HepG2 (cell line): ENCODE results near the gene LIPT1. TPM values are rescaled to one million over a fixed set of nuclear protein-coding genes. Genes with fewer than 3 reads are reported as not detected.

Experiments used
- CBX5 ChIP-seq: sonication (generic); formaldehyde crosslinking; IDR thresholded peaks from 2 replicates; pipeline ENCODE4 v1.4.0; 2020; ENCODE audit warnings: missing genetic modification reagents, borderline replicate concordance
- GATAD1 ChIP-seq: IDR thresholded peaks from 2 replicates; pipeline ENCODE4 v1.6.1; 2016; ENCODE audit warnings: missing genetic modification reagents, missing compliant biosample characterization
- HNF4G ChIP-seq, 2 experiments: sonication (generic) in 1 of 2; formaldehyde crosslinking in 1 of 2; IDR thresholded peaks; 2 replicates each; pipeline versions ENCODE4 v1.4.0 to v1.6.1; 2011 to 2020; ENCODE audit warnings: borderline replicate concordance in 2 of 2, low read depth in 2 of 2, mild to moderate bottlenecking in 2 of 2, low read length in 1 of 2, missing genetic modification reagents in 1 of 2, moderate library complexity in 1 of 2
- KAT7 ChIP-seq: IDR thresholded peaks from 2 replicates; pipeline ENCODE4 v1.6.1; 2018; ENCODE audit warnings: borderline replicate concordance, missing compliant biosample characterization
- NFATC3 ChIP-seq: sonication (generic); formaldehyde crosslinking; IDR thresholded peaks from 2 replicates; pipeline ENCODE4 v1.5.1; 2020; ENCODE audit warnings: mild to moderate bottlenecking, missing genetic modification reagents
- PRMT3 ChIP-seq: sonication (generic); formaldehyde crosslinking; IDR thresholded peaks from 2 replicates; pipeline ENCODE4 v1.8.1; 2022; ENCODE audit warnings: low read depth, mild to moderate bottlenecking, moderate library complexity, missing genetic modification reagents, borderline replicate concordance
- RBAK ChIP-seq: sonication (generic); formaldehyde crosslinking; IDR thresholded peaks from 2 replicates; pipeline ENCODE4 v1.5.1; 2020; ENCODE audit warnings: mild to moderate bottlenecking, missing genetic modification reagents
- ZNF136 ChIP-seq: sonication (generic); formaldehyde crosslinking; IDR thresholded peaks from 2 replicates; pipeline ENCODE4 v1.8.1; 2022; ENCODE audit warnings: low read depth, mild to moderate bottlenecking, moderate library complexity, missing genetic modification reagents
- ZNF138 ChIP-seq: sonication (generic); formaldehyde crosslinking; IDR thresholded peaks from 2 replicates; pipeline ENCODE4 v1.5.0; 2020; ENCODE audit warnings: mild to moderate bottlenecking, low read depth, missing genetic modification reagents
- ZNF713 ChIP-seq: sonication (generic); formaldehyde crosslinking; IDR thresholded peaks from 2 replicates; pipeline ENCODE4 v1.4.0; 2020; ENCODE audit warnings: mild to moderate bottlenecking, missing genetic modification reagents
- ZNF761 ChIP-seq: sonication (generic); formaldehyde crosslinking; conservative IDR thresholded peaks from 2 replicates; pipeline ENCODE4 v1.4.0; 2020; ENCODE audit warnings: mild to moderate bottlenecking, missing genetic modification reagents
- ZNF83 ChIP-seq: sonication (generic); formaldehyde crosslinking; IDR thresholded peaks from 2 replicates; pipeline ENCODE4 v1.4.0; 2020; ENCODE audit warnings: missing genetic modification reagents, mild to moderate bottlenecking, borderline replicate concordance
- polyA plus RNA-seq, 8 experiments: library from polyadenylated mRNA; depleted of rRNA in 3 of 8; stranded (reverse) in 7 of 8; unstranded in 1 of 8; fragments of >200 nt; fragmentation: Illumina TruSeq in 4 of 8; extraction: Trizol in 4 of 8; gene quantifications; 2 replicates each; pipeline versions ENCODE4 v1.2.1 to v1.2.3, GENCODE V29; 2011 to 2016; ENCODE audit warnings: low read depth in 4 of 8, missing spikeins in 1 of 8, mixed read lengths in 1 of 8; ENCODE audit not compliant: insufficient read depth in 1 of 8
- total RNA-seq, 5 experiments: library from RNA; depleted of rRNA; stranded (reverse); fragments of >200 nt; fragmentation: Illumina TruSeq; extraction: Trizol; gene quantifications; 2 replicates each; pipeline ENCODE4 v1.2.3, GENCODE V29; 2016; ENCODE audit warnings: low read depth in 1 of 5
- TF ChIP-seq, protein P1 (sequence below): sonication (generic); formaldehyde crosslinking; IDR thresholded peaks from 2 replicates; pipeline ENCODE4 v1.4.0; 2020; ENCODE audit warnings: missing genetic modification reagents
- TF ChIP-seq, protein P2 (sequence below): sonication (generic); formaldehyde crosslinking; IDR thresholded peaks from 2 replicates; pipeline ENCODE4 v1.4.0; 2020; ENCODE audit warnings: missing genetic modification reagents
- TF ChIP-seq, protein P3 (sequence below): IDR thresholded peaks from 2 replicates; pipeline ENCODE4 v1.4.0; 2020; ENCODE audit warnings: mild to moderate bottlenecking, missing genetic modification reagents
- TF ChIP-seq, protein P4 (sequence below): sonication (generic); formaldehyde crosslinking; IDR thresholded peaks from 2 replicates; pipeline ENCODE4 v1.4.0; 2020; ENCODE audit warnings: missing genetic modification reagents
- TF ChIP-seq, protein P5 (sequence below): sonication (generic); formaldehyde crosslinking; IDR thresholded peaks from 2 replicates; pipeline ENCODE4 v1.5.1; 2020; ENCODE audit warnings: missing genetic modification reagents, mild to moderate bottlenecking, borderline replicate concordance
- TF ChIP-seq, protein P6 (sequence below): sonication (generic); formaldehyde crosslinking; conservative IDR thresholded peaks from 2 replicates; pipeline ENCODE4 v1.4.0; 2020; ENCODE audit warnings: missing genetic modification reagents
- TF ChIP-seq, protein P7 (sequence below): sonication (generic); formaldehyde crosslinking; IDR thresholded peaks from 2 replicates; pipeline ENCODE4 v1.5.0; 2020; ENCODE audit warnings: missing genetic modification reagents, mild to moderate bottlenecking, borderline replicate concordance

Gene LIPT1
- total and polyA plus RNA-seq, 2 of the 13 experiments (the other 11 are each of a cell fraction or from before 2014, with no cell fraction given), result 8.0 to 9.6 TPM

DNA sequence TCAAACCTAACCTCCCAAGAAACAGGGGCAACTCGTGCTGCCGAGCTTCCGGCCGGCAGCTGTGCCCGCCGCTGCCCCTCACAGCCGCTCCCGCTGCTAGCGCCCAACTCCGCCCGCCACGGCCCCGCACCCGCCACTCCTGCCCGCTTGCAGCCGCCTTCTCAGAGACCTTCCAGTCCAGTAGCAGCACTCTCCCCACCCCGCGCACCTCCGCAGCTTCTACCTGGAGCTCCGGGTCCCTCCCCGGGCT is 14.0 kb upstream of the LIPT1 start (continued):
- TF ChIP-seq, protein P1, sequence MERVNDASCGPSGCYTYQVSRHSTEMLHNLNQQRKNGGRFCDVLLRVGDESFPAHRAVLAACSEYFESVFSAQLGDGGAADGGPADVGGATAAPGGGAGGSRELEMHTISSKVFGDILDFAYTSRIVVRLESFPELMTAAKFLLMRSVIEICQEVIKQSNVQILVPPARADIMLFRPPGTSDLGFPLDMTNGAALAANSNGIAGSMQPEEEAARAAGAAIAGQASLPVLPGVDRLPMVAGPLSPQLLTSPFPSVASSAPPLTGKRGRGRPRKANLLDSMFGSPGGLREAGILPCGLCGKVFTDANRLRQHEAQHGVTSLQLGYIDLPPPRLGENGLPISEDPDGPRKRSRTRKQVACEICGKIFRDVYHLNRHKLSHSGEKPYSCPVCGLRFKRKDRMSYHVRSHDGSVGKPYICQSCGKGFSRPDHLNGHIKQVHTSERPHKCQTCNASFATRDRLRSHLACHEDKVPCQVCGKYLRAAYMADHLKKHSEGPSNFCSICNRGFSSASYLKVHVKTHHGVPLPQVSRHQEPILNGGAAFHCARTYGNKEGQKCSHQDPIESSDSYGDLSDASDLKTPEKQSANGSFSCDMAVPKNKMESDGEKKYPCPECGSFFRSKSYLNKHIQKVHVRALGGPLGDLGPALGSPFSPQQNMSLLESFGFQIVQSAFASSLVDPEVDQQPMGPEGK (CRISPR knock-in tag), result no peak
- TF ChIP-seq NFATC3 (CRISPR knock-in tag) (no peak), ZNF138 (CRISPR knock-in tag) (0 out of 2 replicates have a peak, but pooled peaks have one; percentile 50), PRMT3 (CRISPR knock-in tag) (no peak), GATAD1 (CRISPR knock-in tag) (no peak), RBAK (CRISPR knock-in tag) (no peak), ZNF761 (peak; percentile 85; the same call in 1 of the 2 replicates), CBX5 (CRISPR knock-in tag) (no peak), ZNF713 (CRISPR knock-in tag) (no peak), HNF4G (IDR thresholded peaks at IDR 0.05; ENCODE audit: borderline replicate concordance, low read depth, low read length) (no peak), HNF4G (CRISPR knock-in tag; IDR thresholded peaks at IDR 0.05; ENCODE audit: borderline replicate concordance, low read depth) (no peak), ZNF83 (CRISPR knock-in tag) (no peak; the same call in 1 of the 2 replicates), ZNF136 (CRISPR knock-in tag) (0 out of 2 replicates have a peak, but pooled peaks have one; percentile 64), KAT7 (peak; percentile 98; the same call in 1 of the 2 replicates)
- TF ChIP-seq, protein P2, sequence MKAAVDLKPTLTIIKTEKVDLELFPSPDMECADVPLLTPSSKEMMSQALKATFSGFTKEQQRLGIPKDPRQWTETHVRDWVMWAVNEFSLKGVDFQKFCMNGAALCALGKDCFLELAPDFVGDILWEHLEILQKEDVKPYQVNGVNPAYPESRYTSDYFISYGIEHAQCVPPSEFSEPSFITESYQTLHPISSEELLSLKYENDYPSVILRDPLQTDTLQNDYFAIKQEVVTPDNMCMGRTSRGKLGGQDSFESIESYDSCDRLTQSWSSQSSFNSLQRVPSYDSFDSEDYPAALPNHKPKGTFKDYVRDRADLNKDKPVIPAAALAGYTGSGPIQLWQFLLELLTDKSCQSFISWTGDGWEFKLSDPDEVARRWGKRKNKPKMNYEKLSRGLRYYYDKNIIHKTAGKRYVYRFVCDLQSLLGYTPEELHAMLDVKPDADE (CRISPR knock-in tag), result no peak
- TF ChIP-seq, protein P3, sequence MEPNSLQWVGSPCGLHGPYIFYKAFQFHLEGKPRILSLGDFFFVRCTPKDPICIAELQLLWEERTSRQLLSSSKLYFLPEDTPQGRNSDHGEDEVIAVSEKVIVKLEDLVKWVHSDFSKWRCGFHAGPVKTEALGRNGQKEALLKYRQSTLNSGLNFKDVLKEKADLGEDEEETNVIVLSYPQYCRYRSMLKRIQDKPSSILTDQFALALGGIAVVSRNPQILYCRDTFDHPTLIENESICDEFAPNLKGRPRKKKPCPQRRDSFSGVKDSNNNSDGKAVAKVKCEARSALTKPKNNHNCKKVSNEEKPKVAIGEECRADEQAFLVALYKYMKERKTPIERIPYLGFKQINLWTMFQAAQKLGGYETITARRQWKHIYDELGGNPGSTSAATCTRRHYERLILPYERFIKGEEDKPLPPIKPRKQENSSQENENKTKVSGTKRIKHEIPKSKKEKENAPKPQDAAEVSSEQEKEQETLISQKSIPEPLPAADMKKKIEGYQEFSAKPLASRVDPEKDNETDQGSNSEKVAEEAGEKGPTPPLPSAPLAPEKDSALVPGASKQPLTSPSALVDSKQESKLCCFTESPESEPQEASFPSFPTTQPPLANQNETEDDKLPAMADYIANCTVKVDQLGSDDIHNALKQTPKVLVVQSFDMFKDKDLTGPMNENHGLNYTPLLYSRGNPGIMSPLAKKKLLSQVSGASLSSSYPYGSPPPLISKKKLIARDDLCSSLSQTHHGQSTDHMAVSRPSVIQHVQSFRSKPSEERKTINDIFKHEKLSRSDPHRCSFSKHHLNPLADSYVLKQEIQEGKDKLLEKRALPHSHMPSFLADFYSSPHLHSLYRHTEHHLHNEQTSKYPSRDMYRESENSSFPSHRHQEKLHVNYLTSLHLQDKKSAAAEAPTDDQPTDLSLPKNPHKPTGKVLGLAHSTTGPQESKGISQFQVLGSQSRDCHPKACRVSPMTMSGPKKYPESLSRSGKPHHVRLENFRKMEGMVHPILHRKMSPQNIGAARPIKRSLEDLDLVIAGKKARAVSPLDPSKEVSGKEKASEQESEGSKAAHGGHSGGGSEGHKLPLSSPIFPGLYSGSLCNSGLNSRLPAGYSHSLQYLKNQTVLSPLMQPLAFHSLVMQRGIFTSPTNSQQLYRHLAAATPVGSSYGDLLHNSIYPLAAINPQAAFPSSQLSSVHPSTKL (CRISPR knock-in tag), result no peak
- TF ChIP-seq, protein P4, sequence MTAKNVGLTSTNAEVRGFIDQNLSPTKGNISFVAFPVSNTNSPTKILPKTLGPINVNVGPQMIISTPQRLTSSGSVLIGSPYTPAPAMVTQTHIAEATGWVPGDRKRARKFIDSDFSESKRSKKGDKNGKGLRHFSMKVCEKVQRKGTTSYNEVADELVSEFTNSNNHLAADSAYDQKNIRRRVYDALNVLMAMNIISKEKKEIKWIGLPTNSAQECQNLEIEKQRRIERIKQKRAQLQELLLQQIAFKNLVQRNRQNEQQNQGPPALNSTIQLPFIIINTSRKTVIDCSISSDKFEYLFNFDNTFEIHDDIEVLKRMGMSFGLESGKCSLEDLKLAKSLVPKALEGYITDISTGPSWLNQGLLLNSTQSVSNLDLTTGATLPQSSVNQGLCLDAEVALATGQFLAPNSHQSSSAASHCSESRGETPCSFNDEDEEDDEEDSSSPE (CRISPR knock-in tag), result no peak; the same call in none of the 2 replicates
- TF ChIP-seq, protein P5, sequence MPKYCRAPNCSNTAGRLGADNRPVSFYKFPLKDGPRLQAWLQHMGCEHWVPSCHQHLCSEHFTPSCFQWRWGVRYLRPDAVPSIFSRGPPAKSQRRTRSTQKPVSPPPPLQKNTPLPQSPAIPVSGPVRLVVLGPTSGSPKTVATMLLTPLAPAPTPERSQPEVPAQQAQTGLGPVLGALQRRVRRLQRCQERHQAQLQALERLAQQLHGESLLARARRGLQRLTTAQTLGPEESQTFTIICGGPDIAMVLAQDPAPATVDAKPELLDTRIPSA (CRISPR knock-in tag), result no peak
- TF ChIP-seq, protein P6, sequence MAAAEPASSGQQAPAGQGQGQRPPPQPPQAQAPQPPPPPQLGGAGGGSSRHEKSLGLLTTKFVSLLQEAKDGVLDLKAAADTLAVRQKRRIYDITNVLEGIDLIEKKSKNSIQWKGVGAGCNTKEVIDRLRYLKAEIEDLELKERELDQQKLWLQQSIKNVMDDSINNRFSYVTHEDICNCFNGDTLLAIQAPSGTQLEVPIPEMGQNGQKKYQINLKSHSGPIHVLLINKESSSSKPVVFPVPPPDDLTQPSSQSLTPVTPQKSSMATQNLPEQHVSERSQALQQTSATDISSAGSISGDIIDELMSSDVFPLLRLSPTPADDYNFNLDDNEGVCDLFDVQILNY (CRISPR knock-in tag), result no peak
- TF ChIP-seq, protein P7, sequence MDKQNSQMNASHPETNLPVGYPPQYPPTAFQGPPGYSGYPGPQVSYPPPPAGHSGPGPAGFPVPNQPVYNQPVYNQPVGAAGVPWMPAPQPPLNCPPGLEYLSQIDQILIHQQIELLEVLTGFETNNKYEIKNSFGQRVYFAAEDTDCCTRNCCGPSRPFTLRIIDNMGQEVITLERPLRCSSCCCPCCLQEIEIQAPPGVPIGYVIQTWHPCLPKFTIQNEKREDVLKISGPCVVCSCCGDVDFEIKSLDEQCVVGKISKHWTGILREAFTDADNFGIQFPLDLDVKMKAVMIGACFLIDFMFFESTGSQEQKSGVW, result peak; percentile 83; the same call in 1 of the 2 replicates
